Skeletal muscle satellite cell (primary cell): Measurements from ENCODE around the gene PMVK.
"Not testable (repeated sequence)": the region's sequence is repeated elsewhere in the genome, so short reads cannot be mapped to it uniquely, and the experiment has no call there.

Experiments
- H3K27me3 ChIP-seq: 2 replicates; pipeline ENCODE4 v1.7.0; 2013; ENCODE audit warnings: low read length; ENCODE audit not compliant: control insufficient read depth, insufficient read depth
- H3K36me3 ChIP-seq: 2 replicates; pipeline ENCODE4 v1.7.0; 2013; ENCODE audit warnings: mild to moderate bottlenecking, control low read depth, low read length; ENCODE audit not compliant: insufficient read depth
- H3K4me1 ChIP-seq: 2 replicates; pipeline ENCODE4 v1.7.0; 2013; ENCODE audit warnings: low read length; ENCODE audit not compliant: control insufficient read depth, insufficient read depth
- H3K4me2 ChIP-seq: 2 replicates; pipeline ENCODE4 v1.7.0; 2013; ENCODE audit warnings: mild to moderate bottlenecking, low read length
- H3K4me3 ChIP-seq: 2 replicates; pipeline ENCODE4 v1.7.0; 2013; ENCODE audit warnings: low read length
- H3K9ac ChIP-seq: 2 replicates; pipeline ENCODE4 v1.7.0; 2013; ENCODE audit warnings: mild to moderate bottlenecking, low read depth, low read length, moderate library complexity
- H3K9me3 ChIP-seq: replicated peaks from 2 replicates; pipeline ENCODE4 v1.7.0; 2013; ENCODE audit warnings: mild to moderate bottlenecking, control low read depth, low read length

Gene PMVK

DNA sequence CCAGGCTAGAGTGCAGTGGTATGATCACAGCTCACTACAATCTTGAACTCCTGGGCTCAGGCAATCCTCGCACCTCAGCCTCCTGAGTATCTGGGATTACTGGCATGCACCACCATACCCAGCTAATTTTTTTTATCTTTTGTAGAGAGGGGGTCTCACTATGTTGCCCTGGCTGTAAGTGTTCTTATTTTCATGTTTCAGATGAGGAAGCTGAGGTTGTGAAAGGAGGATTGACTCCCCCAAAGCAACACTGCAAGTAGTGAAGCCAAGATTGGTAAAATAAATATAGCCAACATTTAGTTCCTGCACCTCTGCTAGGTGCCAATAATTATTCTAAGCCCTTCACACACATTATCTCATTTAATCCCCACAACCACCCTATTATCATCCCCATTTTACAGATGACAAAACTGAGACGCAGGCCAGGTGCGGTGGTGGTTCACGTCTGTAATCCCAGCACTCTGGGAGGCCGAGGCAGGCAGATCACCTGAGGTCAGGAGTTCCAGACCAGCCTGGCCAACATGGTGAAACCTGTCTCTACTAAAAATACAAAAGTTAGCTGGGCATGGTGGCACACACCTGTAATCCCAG lies 2.1 kb downstream of the PMVK start:
- Histone ChIP-seq H3K4me2 (no peak overlapping the region), H3K27me3 (no peaks in the 10 kb centered on the region), H3K9ac (no peak overlapping the region), H3K9me3 (no peaks in the 10 kb centered on the region), H3K4me1 (peaks cover 12% of the 10 kb centered on the region), H3K36me3 (no peaks in the 10 kb centered on the region), H3K4me3 (no peak overlapping the region)

DNA sequence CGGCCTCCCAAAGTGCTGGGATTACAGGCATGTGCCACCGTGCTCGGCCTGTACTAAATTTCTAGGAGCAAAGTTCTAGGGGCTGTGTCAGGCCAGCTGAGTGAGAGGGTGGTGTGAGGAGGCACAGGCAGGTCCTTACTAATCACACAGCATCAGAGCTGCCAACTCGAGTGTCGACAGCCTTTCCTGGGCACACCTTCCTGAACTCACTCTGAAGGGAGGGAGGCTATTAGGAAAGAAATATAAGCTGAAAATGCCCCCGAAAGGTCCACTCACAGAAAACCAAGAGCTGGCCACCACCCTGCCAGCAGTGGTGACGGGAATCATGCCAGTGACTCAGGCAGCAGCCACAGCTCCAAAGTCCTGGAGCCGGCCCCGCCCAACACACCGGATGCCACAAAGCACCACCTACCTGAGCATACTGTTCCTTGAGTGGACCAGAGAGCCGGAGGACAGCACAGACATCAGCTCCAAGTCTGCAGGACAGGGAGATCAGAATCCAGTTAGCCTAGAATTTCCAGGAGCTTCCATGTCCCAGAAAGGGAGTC lies 4.5 kb downstream of the PMVK start:
- Histone ChIP-seq H3K4me1 (peaks cover 5% of the 10 kb centered on the region), H3K9me3 (no peaks in the 10 kb centered on the region), H3K9ac (no peak overlapping the region), H3K4me3 (no peak overlapping the region), H3K27me3 (no peaks in the 10 kb centered on the region), H3K4me2 (no peak overlapping the region), H3K36me3 (peaks cover 5% of the 10 kb centered on the region)

DNA sequence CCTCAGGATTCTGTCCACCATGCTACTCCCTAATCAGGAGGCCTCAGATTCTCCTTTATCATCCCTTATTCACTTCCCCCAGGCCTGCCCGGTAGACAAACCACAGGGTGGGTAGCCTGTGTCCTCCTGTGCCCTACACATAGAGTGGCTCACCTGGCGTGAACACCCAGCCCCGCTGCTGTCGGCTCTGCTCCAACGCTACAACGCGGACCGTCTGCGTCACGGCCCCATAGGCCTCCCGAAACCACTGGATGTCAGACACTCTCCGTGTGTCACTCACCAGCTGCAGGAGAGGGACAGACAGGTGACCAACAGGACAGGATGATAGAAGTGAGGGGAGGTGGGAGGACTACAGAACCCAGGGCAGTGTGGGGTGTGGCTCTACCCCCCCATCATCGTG lies 10.3 kb downstream of the PMVK start:
- H3K4me1 ChIP-seq, result no peaks in the 10 kb centered on the region
- H3K4me3 ChIP-seq, result no peak overlapping the region
- H3K36me3 ChIP-seq, result peaks cover 37% of the 10 kb centered on the region
- no peak overlapping the region for H3K9ac ChIP-seq
- no peaks in the 10 kb centered on the region for H3K27me3 ChIP-seq
- no peak overlapping the region for H3K4me2 ChIP-seq
- no peaks in the 10 kb centered on the region for H3K9me3 ChIP-seq

DNA sequence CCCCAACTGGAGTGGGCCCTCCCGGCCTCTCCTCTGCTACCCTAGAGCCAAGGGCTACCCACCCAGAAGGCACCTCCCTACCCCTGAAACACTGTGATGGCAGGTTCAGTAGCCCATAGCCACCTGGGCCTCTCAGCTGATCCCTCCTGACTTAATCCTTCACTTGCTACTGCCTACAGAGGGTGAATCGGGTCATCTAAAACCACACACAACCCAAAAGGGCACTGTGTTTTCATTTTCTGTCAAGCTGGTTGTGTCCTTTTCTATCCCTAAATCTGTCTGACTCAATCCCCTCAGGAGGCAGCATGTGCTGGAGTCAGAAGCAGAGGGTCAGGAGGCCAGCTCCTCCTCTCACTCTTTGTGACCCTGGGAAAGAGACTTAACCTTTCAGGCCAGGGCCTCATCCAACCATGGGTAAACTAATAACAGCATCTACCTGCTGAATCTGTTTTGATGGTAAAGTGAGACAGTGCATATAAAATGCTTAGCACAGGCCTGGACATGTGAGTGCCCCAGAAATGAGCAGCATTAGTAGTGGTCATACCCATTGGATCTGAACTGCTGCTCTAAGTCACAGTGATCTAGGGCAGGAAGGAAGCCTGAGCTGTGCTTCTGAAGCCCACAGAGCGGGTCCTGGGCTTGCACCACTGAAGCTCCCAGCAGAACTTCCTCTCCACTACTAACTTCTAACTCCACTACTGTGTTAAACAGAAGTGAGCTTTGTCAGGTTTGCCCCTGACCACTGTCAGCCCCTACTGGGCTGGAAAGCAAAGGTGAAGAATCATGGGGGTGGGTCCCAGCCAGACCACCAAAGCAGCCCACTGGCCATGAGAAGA lies 11.0 kb downstream of the PMVK start:
- Histone ChIP-seq H3K36me3 (peaks cover 37% of the 10 kb centered on the region), H3K4me1 (no peaks in the 10 kb centered on the region), H3K9me3 (no peaks in the 10 kb centered on the region), H3K4me2 (no peak overlapping the region), H3K27me3 (no peaks in the 10 kb centered on the region), H3K9ac (no peak overlapping the region), H3K4me3 (no peak overlapping the region)

DNA sequence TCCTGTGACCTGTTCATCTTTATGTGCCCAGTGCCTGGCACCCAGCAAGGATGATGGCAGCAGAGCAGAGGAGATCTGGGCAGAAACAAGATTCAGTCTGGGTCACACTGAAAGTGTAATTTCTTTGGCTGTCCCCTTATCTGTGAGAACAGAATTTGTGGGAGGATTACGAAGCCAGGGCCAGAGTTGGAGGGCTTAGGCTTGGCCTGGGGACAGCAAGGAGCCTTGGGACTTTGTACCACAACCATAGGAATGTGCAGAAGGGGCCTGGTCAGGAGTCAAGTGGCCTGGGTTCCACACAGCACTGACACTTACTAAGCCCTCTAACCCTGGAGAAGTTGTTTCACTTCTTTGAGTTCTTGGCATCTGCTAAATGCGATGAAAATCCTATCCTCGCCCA lies 12.8 kb downstream of the PMVK start:
- H3K4me3 ChIP-seq, result no peak overlapping the region
- no peaks in the 10 kb centered on the region for H3K9me3 ChIP-seq
- H3K4me2 ChIP-seq, result no peak overlapping the region
- H3K27me3 ChIP-seq, result no peaks in the 10 kb centered on the region
- H3K9ac ChIP-seq, result no peak overlapping the region
- H3K4me1 ChIP-seq, result no peaks in the 10 kb centered on the region
- H3K36me3 ChIP-seq, result peaks cover 32% of the 10 kb centered on the region

DNA sequence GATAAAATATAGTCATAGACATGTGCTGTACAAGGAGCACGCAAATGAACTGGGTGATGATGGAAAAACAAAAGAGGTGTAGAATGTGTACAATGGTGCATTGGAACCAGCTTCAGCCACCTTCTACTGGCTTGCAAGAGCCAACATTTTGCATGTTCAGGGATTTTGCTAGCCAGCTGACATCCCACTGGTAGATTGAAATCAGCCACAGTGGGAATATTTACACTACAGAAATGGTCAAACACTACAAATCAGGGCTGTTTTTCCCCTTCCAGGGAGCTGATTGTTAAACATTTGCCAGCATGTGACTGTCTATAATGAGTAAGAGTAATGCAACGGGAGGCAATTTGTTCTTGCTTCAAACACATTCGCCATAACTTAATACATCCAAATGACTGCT lies 23.2 kb downstream of the PMVK start:
- no peak overlapping the region for H3K9ac ChIP-seq
- H3K9me3 ChIP-seq, result no peaks in the 10 kb centered on the region
- no peaks in the 10 kb centered on the region for H3K36me3 ChIP-seq
- no peaks in the 10 kb centered on the region for H3K27me3 ChIP-seq
- no peaks in the 10 kb centered on the region for H3K4me1 ChIP-seq
- no peak overlapping the region for H3K4me3 ChIP-seq
- no peak overlapping the region for H3K4me2 ChIP-seq

DNA sequence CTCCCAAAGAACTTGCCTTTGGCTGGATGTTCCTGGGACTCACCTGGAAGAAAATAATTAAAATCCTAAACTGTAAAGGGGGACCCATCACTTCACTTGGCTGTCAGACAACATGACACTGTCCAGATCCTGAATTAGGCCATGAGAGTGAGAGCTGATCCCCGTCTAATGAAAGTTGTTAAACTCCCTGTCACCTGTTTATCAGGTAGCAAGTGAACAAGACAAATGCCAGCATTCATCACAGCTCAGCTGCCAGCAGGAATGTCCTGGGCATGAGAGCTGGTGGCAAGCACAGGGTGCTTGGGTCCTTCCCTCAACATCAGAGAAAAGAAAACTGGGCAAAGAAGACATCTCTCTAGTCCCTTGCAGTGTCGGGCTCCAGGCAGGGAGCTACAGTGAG lies 23.8 kb downstream of the PMVK start:
- no peak overlapping the region for H3K4me3 ChIP-seq
- H3K36me3 ChIP-seq, result no peaks in the 10 kb centered on the region
- H3K9ac ChIP-seq, result no peak overlapping the region
- H3K4me2 ChIP-seq, result no peak overlapping the region
- H3K4me1 ChIP-seq, result no peaks in the 10 kb centered on the region
- no peaks in the 10 kb centered on the region for H3K27me3 ChIP-seq
- no peaks in the 10 kb centered on the region for H3K9me3 ChIP-seq

DNA sequence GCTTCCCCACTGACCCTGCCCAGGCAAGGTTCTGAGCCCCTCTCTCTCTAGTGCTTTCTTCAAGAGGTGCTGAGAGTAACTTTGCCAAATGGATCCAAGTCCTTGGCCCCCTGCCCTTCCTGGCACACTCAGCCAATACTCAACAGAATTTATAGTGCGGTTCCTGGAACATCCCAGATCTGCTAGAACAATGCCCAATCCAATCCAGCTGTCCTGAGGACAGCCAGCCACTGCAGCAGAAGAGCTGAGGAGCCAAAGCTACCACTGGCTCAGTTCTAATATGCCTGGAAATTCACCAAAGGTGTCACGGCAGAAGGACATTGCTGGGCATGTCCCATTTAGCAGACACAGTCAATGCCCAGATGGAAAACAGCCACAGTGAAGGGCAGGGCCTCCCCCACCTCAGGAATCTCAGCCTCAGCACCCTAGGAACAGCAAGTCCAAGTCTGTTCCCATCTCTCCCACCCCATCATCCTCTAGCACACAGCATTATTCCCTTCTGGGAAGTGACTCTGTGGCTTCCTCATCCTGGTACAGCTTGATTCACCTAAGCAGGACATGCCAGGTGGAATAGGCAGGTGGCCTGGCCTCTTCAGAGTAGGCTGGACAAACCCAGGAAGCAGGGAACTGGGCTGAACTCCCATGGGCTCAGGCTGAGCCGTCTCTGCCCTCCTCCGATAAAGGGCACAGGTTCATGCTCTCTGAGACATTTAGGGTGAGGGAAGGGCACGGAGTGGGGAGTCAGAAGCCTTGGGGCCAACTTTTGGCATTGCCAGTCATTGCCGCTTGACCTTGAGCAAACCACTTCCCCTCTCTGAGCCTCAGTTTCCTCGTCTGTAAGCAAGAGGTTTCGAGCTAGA lies 24.6 kb downstream of the PMVK start:
- Histone ChIP-seq H3K9ac (no peak overlapping the region), H3K9me3 (no peaks in the 10 kb centered on the region), H3K4me2 (no peak overlapping the region), H3K4me3 (no peak overlapping the region), H3K36me3 (no peaks in the 10 kb centered on the region), H3K27me3 (no peaks in the 10 kb centered on the region), H3K4me1 (no peaks in the 10 kb centered on the region)

DNA sequence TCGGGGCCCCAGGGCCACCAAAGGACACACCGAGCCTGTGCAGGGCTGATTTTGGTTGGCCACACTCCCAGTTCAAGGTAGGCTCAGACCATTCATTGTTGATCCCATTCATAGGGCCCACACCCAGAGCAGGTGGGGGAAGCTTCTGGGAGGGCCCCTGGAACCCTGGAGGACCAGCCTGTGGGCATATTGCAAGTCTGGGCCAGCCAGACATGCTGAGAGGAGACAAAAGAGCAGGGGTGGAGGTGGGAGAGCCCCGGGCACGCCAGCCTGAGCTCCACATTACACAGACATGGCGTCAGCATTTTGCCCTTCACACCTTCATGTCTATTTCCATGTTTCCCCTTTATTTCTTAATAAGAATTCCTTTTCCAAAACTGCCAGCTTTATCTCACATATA lies 25.7 kb downstream of the PMVK start:
- H3K27me3 ChIP-seq, result no peaks in the 10 kb centered on the region

DNA sequence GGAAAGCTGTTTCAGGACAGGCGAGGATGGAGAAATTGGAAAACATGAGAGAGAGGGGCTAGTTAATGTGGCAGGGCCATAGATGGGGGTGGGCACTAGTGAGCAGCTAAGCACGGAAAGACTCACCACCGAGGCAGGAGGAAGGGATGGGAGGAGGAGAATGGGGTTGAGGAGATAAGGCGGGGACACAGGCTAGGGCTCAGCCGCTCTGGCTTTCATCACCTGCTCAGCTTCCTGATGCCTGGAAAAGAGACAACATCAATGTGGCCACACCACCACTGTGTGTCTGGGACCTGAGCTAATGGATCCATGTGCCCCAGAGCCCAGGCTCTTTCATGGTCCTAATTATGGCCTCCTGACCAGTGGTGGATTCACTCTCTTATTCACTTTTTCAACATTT lies 27.6 kb downstream of the PMVK start:
- Histone ChIP-seq H3K27me3 (no peaks in the 10 kb centered on the region), H3K4me1 (no peaks in the 10 kb centered on the region), H3K36me3 (no peaks in the 10 kb centered on the region), H3K9ac (no peak overlapping the region), H3K9me3 (no peaks in the 10 kb centered on the region), H3K4me2 (no peak overlapping the region), H3K4me3 (no peak overlapping the region)

More for the DNA sequence above, 25.7 kb downstream of the PMVK start:
- H3K9me3 ChIP-seq, result no peaks in the 10 kb centered on the region
- no peaks in the 10 kb centered on the region for H3K4me1 ChIP-seq
- H3K4me2 ChIP-seq, result no peak overlapping the region
- no peak overlapping the region for H3K4me3 ChIP-seq
- no peak overlapping the region for H3K9ac ChIP-seq
- no peaks in the 10 kb centered on the region for H3K36me3 ChIP-seq

DNA sequence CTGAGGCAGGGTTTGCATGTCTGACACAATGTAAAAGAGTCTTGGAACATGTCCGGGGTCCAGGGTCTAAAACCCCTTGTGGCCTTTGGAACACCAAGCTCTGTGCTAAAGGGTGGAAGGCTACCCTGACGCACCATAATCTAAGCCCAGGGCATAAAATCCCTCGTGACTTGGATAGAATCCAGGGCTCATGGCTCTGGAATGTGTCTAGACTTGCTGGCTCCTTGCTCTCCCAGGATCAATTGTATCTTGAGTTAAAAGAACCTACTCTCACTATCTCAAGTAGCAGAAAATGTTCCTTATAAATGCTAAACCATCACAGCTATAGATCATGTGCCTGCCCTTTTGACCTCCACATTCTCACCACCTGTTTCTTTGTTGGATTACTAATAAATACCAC lies 28.4 kb downstream of the PMVK start:
- H3K27me3 ChIP-seq, H3K9me3 ChIP-seq, H3K9ac ChIP-seq, H3K4me3 ChIP-seq, H3K4me2 ChIP-seq, H3K36me3 ChIP-seq, H3K4me1 ChIP-seq: not testable (repeated sequence)
